Spleen (tissue), 7 donors: Measurements from ENCODE around the gene TMEM170A.
"Not testable (repeated sequence)": the region's sequence is repeated elsewhere in the genome, so short reads cannot be mapped to it uniquely, and the experiment has no call there.

Source experiments
- POLR2A ChIP-seq, 3 donors: fragments of 450-650 bp; IDR thresholded peaks; one replicate each; pipeline ENCODE4 v1.5.1; 2017; ENCODE audit warnings: antibody characterized with exemption in 3 of 3, mild to moderate bottlenecking in 1 of 3
- POLR2AphosphoS5 ChIP-seq, 3 donors: sonication (generic); formaldehyde crosslinking; IDR thresholded peaks; one replicate each; pipeline ENCODE4 v1.5.1; 2017; ENCODE audit warnings: antibody characterized with exemption in 3 of 3
- TF ChIP-seq, protein P1 (sequence below), 11 experiments: fragments of 200-600 bp in 7 of 11; fragments of 450-650 bp in 4 of 11; sonication (generic) in 4 of 11; IDR thresholded peaks in 8 of 11; conservative IDR thresholded peaks in 3 of 11; 1 replicate in 7 of 11; 2 replicates in 4 of 11; pipeline versions ENCODE4 v1.4.0 to v1.8.0; 2016 to 2021; ENCODE audit warnings: antibody characterized with exemption in 11 of 11, inconsistent platforms in 4 of 11, mild to moderate bottlenecking in 1 of 11
- donor health status: DM: no; HTN: no; CAD: no; lungs with moderate emphysema.
- donor health status: DM: no; HTN: no; CAD: no.
- donor health status: DM: no; HTN: no; CAD: no.

DNA sequence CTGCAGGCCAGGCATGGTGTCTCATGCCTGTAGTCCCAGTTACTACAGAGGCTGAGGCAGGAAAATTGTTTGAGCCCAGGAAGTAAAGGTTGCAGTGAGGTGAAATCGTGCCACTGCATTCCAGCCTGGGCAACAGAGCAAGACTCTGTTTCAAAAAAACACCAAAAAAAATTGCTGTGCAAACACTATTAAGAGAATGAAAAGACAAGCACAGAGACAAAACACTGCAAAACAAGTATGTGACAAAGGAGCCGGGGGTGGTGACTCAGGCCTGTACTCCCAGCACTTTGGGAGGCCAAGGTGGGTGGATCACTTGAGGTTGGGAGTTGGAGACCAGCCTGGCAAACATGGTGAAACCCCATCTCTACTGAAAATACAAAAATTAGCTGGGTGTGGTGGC is 38.0 kb downstream of the TMEM170A start:
- TF ChIP-seq, protein P1, sequence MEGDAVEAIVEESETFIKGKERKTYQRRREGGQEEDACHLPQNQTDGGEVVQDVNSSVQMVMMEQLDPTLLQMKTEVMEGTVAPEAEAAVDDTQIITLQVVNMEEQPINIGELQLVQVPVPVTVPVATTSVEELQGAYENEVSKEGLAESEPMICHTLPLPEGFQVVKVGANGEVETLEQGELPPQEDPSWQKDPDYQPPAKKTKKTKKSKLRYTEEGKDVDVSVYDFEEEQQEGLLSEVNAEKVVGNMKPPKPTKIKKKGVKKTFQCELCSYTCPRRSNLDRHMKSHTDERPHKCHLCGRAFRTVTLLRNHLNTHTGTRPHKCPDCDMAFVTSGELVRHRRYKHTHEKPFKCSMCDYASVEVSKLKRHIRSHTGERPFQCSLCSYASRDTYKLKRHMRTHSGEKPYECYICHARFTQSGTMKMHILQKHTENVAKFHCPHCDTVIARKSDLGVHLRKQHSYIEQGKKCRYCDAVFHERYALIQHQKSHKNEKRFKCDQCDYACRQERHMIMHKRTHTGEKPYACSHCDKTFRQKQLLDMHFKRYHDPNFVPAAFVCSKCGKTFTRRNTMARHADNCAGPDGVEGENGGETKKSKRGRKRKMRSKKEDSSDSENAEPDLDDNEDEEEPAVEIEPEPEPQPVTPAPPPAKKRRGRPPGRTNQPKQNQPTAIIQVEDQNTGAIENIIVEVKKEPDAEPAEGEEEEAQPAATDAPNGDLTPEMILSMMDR (IDR thresholded peaks at IDR 0.05 in 8 of 11, conservative IDR thresholded peaks at IDR 0.05 in 3 of 11): not testable (repeated sequence)
- not testable (repeated sequence) for TF ChIP-seq POLR2A, POLR2AphosphoS5 (IDR thresholded peaks at IDR 0.05)
